Activated T-helper 9 cell treated with anti-CD3 and anti-CD28 coated beads, Interleukin-2, amount 50 U/mL, for 16 hours (primary cell): Measurements from ENCODE around the gene EXOC1L.

ENCODE experiments used
- DNase-seq: peaks from one replicate; pipeline ENCODE4 v3.0.0-alpha.2; 2020; ENCODE audit warnings: low read depth

EXOC1L gene

DNA sequence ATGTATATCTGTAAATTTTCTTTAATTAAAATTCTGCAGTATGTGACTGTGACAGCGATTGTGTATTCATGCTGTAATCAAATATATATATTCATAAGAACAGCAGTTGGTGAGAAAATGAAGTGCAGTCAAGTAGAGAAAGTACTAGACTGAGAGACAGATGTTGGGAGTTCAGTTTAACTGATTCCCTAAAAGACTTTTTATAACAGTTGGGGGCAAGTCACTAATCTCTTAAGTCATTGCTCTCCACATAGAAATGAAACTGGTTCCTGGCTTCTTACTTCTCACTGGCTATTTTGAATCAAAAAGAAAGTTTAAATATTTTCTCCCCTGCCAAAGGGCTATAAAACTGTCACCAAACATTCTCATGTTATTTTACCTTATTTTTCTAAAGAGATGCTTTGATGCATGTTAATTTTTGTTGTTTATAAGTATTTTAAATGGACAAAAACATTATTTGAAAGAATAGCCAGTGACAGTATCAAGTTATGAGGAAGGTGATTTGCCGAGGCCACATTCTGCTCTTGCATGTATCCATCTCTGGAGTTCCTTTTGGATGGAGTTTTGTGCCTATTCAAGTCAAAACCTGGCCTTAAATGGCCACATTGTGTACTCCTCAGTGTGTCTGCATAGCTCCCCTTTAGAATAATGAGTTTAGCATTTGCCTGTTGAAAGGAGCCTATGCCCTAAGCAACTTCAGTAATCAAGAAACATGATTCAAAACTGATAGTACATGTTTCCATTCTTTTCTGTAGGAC is 64.7 kb downstream of the EXOC1L start:
- no peak for DNase-seq

DNA sequence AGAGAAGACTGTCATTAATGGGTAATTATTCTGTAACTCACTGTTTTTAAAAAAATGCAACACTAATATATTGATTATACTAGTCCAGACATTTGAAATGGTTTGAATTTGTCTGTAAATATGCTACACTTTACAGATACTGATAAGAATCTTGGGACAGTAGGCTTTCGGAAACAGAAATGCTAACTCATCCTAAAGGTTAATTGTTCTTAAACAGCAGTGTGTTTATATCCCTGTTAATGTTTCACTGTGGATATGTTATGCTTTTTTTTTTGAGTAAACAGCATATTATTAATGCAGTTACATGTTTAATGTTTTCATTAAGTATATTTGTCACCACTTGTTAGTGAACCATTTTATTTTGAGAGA is 65.2 kb downstream of the EXOC1L start:
- no peak for DNase-seq
